Astrocyte (in vitro differentiated cells and primary cell): ENCODE results near the gene FANCL. TPM values are rescaled to one million over a fixed set of nuclear protein-coding genes. Genes with fewer than 3 reads are reported as not detected.
"Not testable (repeated sequence)": the region's sequence is repeated elsewhere in the genome, so short reads cannot be mapped to it uniquely, and the experiment has no call there.

Source experiments
- DNase-seq: peaks from one replicate; pipeline ENCODE4 v3.0.0-alpha.2; 2010; ENCODE audit warnings: low read depth
- FAIRE-seq: peaks from 2 replicates; lab custom pipeline; 2011; peaks lifted over from hg19 to GRCh38; lab: Jason Lieb, UNC
- H2AFZ ChIP-seq: 2 replicates; pipeline ENCODE4 v1.6.0; 2012; ENCODE audit warnings: low read depth, low read length, inconsistent platforms
- H3K27ac ChIP-seq: 2 replicates; pipeline ENCODE4 v1.5.1; 2011; ENCODE audit warnings: low read depth, low read length, inconsistent platforms
- H3K27me3 ChIP-seq: 2 replicates; pipeline ENCODE4 v1.6.0; 2011; ENCODE audit warnings: low read length, inconsistent platforms; ENCODE audit not compliant: insufficient read depth
- H3K36me3 ChIP-seq: 2 replicates; pipeline ENCODE4 v1.5.1; 2011; ENCODE audit warnings: low read length, inconsistent platforms; ENCODE audit not compliant: insufficient read depth
- H3K4me1 ChIP-seq: 2 replicates; pipeline ENCODE4 v1.5.1; 2011; ENCODE audit warnings: low read length, inconsistent platforms; ENCODE audit not compliant: insufficient read depth
- H3K4me2 ChIP-seq: 2 replicates; pipeline ENCODE4 v1.6.0; 2012; ENCODE audit warnings: low read length, inconsistent platforms
- H3K4me3 ChIP-seq: 2 replicates; pipeline ENCODE4 v1.5.1; 2011; ENCODE audit warnings: low read depth, mild to moderate bottlenecking, low read length, inconsistent platforms; ENCODE audit not compliant: insufficient read depth
- H3K79me2 ChIP-seq: 2 replicates; pipeline ENCODE4 v1.6.0; 2012; ENCODE audit warnings: mild to moderate bottlenecking, low read length, inconsistent platforms; ENCODE audit not compliant: insufficient read depth
- H3K9ac ChIP-seq: 2 replicates; pipeline ENCODE4 v1.6.0; 2012; ENCODE audit warnings: mild to moderate bottlenecking, low read length, inconsistent platforms
- H3K9me3 ChIP-seq: 2 replicates; pipeline ENCODE4 v1.5.1; 2012; ENCODE audit warnings: low read depth, mild to moderate bottlenecking, low read length, inconsistent platforms; ENCODE audit not compliant: insufficient read depth
- H4K20me1 ChIP-seq: 2 replicates; pipeline ENCODE4 v1.6.0; 2012; ENCODE audit warnings: low read length, inconsistent platforms; ENCODE audit not compliant: insufficient read depth
- H3K27ac Mint-ChIP-seq: one replicate; pipeline ENCODE4 v1.8.0; 2021; ENCODE audit warnings: mild to moderate bottlenecking, mixed read lengths; ENCODE audit not compliant: unreplicated experiment
- H3K27me3 Mint-ChIP-seq: one replicate; pipeline ENCODE4 v1.8.0; 2021; ENCODE audit warnings: low read depth, mixed read lengths; ENCODE audit not compliant: unreplicated experiment
- H3K36me3 Mint-ChIP-seq: one replicate; pipeline ENCODE4 v1.8.0; 2021; ENCODE audit warnings: low read depth, mixed read lengths; ENCODE audit not compliant: unreplicated experiment
- H3K4me1 Mint-ChIP-seq: one replicate; pipeline ENCODE4 v1.8.0; 2021; ENCODE audit warnings: low read depth, mixed read lengths; ENCODE audit not compliant: unreplicated experiment
- H3K4me3 Mint-ChIP-seq: one replicate; pipeline ENCODE4 v1.8.0; 2021; ENCODE audit warnings: mild to moderate bottlenecking, moderate library complexity, mixed read lengths; ENCODE audit not compliant: unreplicated experiment
- H3K9me3 Mint-ChIP-seq: one replicate; pipeline ENCODE4 v1.8.0; 2021; ENCODE audit warnings: mild to moderate bottlenecking, mixed read lengths; ENCODE audit not compliant: unreplicated experiment
- EZH2 ChIP-seq: IDR thresholded peaks from 2 replicates; pipeline ENCODE4 v1.6.1; 2012; ENCODE audit warnings: mild to moderate bottlenecking, low read length, inconsistent platforms; ENCODE audit not compliant: insufficient read depth
- total RNA-seq: library from RNA; stranded (reverse); gene quantifications from 2 replicates; pipeline ENCODE4 v1.2.1, GENCODE V29; 2021
- TF ChIP-seq, protein P1 (sequence below): IDR thresholded peaks from 2 replicates; pipeline ENCODE4 v1.5.1; 2011; ENCODE audit warnings: low read depth, mild to moderate bottlenecking, inconsistent platforms, low read length, moderate library complexity; ENCODE audit not compliant: insufficient read depth

The FANCL gene
- total RNA-seq, 1 donor from 2014 or later, result 10.7 TPM

DNA sequence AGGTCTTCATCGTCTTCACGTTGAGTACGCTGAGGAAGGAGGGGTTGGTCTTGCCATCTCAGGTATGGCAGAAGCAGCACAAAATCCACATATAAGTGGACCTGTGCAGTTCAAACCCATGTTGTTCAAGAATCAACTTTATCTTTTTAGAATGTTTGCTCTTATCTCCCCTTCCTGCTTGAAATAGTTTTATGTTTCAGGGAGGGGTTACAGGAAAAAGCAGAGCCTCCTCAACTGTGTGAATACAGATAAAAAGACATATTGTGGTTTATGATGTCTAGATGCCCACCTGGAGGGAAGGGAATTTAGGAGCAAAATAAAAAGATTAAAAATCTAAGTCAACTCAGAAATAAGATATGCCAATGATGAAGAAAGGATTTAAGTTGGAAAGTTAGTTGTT, 118.6 kb downstream of the FANCL start:
- Histone ChIP-seq H3K4me3 (no peak overlapping the region), H3K4me1 (no peaks in the 10 kb centered on the region), H4K20me1 (no peaks in the 10 kb centered on the region), H3K79me2 (no peaks in the 10 kb centered on the region), H3K36me3 (no peaks in the 10 kb centered on the region), H3K27me3 (no peaks in the 10 kb centered on the region), H3K9ac (no peak overlapping the region), H2AFZ (no peak overlapping the region), H3K27ac (no peak overlapping the region), H3K4me2 (no peak overlapping the region), H3K9me3 (no peaks in the 10 kb centered on the region)
- TF ChIP-seq EZH2, result no peak
- TF ChIP-seq, protein P1, sequence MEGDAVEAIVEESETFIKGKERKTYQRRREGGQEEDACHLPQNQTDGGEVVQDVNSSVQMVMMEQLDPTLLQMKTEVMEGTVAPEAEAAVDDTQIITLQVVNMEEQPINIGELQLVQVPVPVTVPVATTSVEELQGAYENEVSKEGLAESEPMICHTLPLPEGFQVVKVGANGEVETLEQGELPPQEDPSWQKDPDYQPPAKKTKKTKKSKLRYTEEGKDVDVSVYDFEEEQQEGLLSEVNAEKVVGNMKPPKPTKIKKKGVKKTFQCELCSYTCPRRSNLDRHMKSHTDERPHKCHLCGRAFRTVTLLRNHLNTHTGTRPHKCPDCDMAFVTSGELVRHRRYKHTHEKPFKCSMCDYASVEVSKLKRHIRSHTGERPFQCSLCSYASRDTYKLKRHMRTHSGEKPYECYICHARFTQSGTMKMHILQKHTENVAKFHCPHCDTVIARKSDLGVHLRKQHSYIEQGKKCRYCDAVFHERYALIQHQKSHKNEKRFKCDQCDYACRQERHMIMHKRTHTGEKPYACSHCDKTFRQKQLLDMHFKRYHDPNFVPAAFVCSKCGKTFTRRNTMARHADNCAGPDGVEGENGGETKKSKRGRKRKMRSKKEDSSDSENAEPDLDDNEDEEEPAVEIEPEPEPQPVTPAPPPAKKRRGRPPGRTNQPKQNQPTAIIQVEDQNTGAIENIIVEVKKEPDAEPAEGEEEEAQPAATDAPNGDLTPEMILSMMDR, result no peak
- FAIRE-seq (no peak), DNase-seq (no peak)
- H3K9me3 Mint-ChIP-seq, result no peaks in the 10 kb centered on the region
- H3K27ac Mint-ChIP-seq, result no peak overlapping the region
- H3K27me3 Mint-ChIP-seq, result no peaks in the 10 kb centered on the region
- no peaks in the 10 kb centered on the region for H3K36me3 Mint-ChIP-seq
- peaks cover 7% of the 10 kb centered on the region for H3K4me1 Mint-ChIP-seq
- no peak overlapping the region for H3K4me3 Mint-ChIP-seq

DNA sequence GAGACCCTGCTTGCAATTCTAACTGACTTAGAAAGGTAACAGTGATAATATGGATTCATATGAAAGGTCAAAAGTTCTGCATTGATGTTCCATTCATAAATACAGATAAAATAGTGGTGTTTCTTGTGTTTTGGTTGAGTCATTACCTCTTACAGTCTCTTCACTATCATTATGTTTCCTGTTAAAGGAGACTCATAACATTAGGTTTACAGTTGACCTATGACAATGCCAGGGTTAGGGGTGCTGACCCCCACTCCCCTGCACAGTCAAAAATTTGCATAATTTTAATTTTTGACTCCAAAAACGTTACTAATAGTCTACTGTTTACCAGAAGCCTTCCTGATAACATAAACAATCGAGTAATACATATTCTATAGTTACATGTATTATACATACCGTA, 119.1 kb downstream of the FANCL start:
- Histone ChIP-seq H2AFZ (no peak overlapping the region), H4K20me1 (no peaks in the 10 kb centered on the region), H3K36me3 (no peaks in the 10 kb centered on the region), H3K9me3 (no peaks in the 10 kb centered on the region), H3K9ac (no peak overlapping the region), H3K4me2 (no peak overlapping the region), H3K27me3 (no peaks in the 10 kb centered on the region), H3K4me1 (no peaks in the 10 kb centered on the region), H3K4me3 (no peak overlapping the region), H3K79me2 (no peaks in the 10 kb centered on the region), H3K27ac (no peak overlapping the region)
- FAIRE-seq (no peak), DNase-seq (no peak)
- Mint-ChIP-seq H3K4me1 (peaks cover 7% of the 10 kb centered on the region), H3K9me3 (no peaks in the 10 kb centered on the region), H3K27me3 (no peaks in the 10 kb centered on the region), H3K4me3 (no peak overlapping the region), H3K36me3 (peaks cover 2% of the 10 kb centered on the region), H3K27ac (no peak overlapping the region)
- TF ChIP-seq, protein P1, result no peak
- TF ChIP-seq EZH2, result no peak

- Mint-ChIP-seq H3K36me3 (peaks cover 3% of the 10 kb centered on the region), H3K27ac (no peak overlapping the region), H3K4me1 (peaks cover 7% of the 10 kb centered on the region), H3K27me3 (no peaks in the 10 kb centered on the region), H3K9me3 (no peaks in the 10 kb centered on the region), H3K4me3 (no peak overlapping the region)
- no peaks in the 10 kb centered on the region for H3K36me3 ChIP-seq
- no peaks in the 10 kb centered on the region for H3K9me3 ChIP-seq
- no peak for DNase-seq
- TF ChIP-seq, protein P1, result no peak
- TF ChIP-seq EZH2, result no peak
- no peaks in the 10 kb centered on the region for H3K79me2 ChIP-seq
- H3K4me2 ChIP-seq, result no peak overlapping the region
- no peaks in the 10 kb centered on the region for H3K4me1 ChIP-seq
- H3K4me3 ChIP-seq, result no peak overlapping the region
- no peak for FAIRE-seq
- no peak overlapping the region for H2AFZ ChIP-seq
- H4K20me1 ChIP-seq, result no peaks in the 10 kb centered on the region
- H3K27ac ChIP-seq, result no peak overlapping the region
- H3K9ac ChIP-seq, result no peak overlapping the region
- H3K27me3 ChIP-seq, result no peaks in the 10 kb centered on the region
These were observed 120.4 kb downstream of the FANCL start for GRCh38 chr2:58120626-58121229.

DNA sequence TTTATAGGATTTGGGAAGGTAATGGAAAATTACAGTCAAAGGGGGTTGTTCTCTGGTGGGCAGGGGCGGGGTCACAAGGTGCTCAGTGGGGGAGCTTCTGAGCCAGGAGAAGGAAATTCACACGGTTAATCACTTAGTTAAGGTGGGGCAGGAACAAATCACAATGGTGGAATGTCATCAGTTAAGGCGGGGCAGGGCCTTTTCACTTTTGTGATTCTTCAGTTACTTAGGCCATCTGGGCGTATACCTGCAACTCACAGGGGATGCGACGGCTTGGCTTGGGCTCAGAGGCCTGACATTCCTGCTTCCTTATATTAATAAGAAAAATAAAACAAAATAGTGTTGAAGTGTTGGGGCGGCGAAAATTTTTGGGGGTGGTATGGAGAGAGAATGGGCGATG, 127.6 kb downstream of the FANCL start:
- not testable (repeated sequence) for H3K4me3 Mint-ChIP-seq, H3K9me3 Mint-ChIP-seq, H3K36me3 ChIP-seq, H3K27me3 ChIP-seq, H3K4me2 ChIP-seq, H2AFZ ChIP-seq, H3K27me3 Mint-ChIP-seq, FAIRE-seq, DNase-seq, H3K4me3 ChIP-seq, H3K36me3 Mint-ChIP-seq, H4K20me1 ChIP-seq, H3K27ac ChIP-seq, H3K79me2 ChIP-seq, H3K4me1 ChIP-seq, H3K9ac ChIP-seq, H3K9me3 ChIP-seq
- peaks cover 18% of the 10 kb centered on the region for H3K4me1 Mint-ChIP-seq
- H3K27ac Mint-ChIP-seq, result peak overlapping the region; percentile 53
